Activated CD4-positive, alpha-beta T cell treated with anti-CD3 and anti-CD28 coated beads, Interleukin-2, amount 50 U/mL, for 1 hour (primary cell): ENCODE data around the gene HEXIM2.
"Not testable (repeated sequence)": the region's sequence is repeated elsewhere in the genome, so short reads cannot be mapped to it uniquely, and the experiment has no call there.

Experiments used
- DNase-seq: peaks from one replicate; pipeline ENCODE4 v3.0.0-alpha.2; 2020

The HEXIM2 gene

DNA sequence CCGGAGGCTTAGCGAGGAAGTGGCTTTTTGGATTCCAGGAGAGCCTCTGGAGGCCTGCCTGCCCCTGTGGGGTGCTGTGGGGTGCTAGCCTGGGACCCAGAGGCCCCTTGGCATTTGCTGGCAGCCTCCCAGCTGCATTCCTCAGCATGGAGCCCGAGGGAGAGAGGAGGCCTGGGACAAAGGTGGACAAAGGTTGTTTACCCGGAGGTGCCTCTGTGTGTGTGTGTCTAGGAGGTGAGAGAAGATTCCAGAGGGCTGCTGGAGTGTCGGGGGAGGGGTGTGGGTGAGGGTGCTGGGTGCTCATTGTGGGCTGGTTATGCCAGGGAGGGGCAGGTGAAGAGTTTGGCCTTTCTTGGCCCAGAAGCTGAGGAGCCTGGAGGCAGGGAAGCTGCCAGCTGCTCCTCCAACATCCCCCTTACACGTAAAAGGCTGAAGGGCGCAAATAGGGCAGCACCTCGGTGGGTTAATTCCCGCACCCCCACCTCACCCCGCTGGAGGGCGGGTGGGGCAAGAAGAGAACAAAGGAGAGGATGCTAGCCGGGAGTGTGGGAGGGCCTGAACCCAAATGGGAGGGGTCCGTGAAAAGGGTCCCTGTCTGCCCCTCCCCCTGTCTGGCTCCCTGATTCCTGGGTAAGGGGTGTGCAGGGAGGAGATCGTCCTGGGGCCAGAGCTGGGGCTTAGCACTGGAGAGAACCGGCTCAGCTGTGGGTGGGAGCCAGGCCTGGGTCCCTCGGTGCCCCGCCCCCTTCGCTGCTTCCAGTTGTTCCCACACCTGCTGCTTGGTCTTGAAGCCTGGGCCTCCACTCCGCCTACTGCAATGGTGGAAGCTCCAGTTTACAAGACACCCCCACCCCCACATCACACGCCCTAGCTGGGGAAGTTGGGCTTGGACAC lies 9.9 kb downstream of the HEXIM2 start:
- no peak for DNase-seq

- no peak for DNase-seq
These were observed 10.5 kb downstream of the HEXIM2 start for GRCh38 chr17:45172232-45172540.

DNA sequence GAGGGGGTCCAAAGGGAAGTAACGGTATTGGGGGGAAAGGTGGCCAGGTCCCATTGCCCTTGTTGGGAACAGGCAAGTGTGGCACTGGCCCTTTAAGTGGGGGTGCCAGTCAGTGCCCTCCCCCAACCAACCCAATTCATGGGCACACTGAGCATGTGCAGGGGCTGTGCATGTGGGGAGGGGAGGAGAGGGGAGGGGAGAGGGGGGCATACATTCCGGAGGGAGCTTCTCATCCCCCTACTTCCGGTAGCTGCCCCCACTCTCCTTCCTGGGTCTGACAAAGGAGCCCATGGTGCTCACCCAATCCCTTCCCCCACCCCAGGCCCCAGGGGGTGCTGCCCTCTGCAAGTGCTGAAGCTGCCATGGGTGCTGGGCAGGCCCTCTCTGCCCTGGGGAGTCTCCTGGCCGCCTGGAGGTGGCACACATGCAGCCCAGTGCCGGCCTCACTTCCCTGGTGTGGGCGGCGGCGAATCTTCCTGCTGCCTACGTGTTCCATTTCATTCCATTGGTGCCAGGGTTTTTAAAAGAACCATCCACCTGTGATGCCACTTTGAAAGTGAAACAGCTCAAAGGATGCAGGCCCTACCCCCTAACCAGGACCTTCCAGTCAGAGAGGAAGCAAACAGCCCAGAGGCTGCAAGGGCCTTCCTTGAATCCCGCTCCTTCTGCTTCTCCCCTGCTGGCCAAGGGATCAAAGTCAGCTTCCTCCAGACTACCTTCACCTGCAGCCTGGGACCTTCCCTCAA lies 11.0 kb downstream of the HEXIM2 start:
- peak; percentile 34 for DNase-seq

- DNase-seq, result no peak
These were observed 14.1 kb downstream of the HEXIM2 start for GRCh38 chr17:45175759-45176115.

DNA sequence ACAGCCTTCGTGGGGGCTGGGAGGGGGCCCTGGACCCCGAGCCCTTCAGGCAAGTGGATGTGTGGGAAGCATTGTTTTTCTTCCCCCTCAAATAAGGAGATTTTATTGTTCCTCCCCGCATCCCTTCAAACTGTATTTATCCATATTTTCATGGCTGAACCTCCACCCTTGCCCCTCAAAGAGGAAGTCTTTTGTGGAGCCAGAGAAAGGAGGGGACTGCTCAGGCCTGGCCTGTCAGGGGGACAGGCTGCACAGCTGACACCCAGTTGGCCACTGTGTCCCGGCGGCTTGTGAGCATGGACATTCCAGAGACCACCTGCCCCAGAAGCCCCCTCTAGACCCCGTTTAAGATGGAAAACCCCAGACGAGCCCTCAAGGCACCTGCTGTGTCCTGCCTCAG lies 15.9 kb downstream of the HEXIM2 start:
- no peak for DNase-seq

DNA sequence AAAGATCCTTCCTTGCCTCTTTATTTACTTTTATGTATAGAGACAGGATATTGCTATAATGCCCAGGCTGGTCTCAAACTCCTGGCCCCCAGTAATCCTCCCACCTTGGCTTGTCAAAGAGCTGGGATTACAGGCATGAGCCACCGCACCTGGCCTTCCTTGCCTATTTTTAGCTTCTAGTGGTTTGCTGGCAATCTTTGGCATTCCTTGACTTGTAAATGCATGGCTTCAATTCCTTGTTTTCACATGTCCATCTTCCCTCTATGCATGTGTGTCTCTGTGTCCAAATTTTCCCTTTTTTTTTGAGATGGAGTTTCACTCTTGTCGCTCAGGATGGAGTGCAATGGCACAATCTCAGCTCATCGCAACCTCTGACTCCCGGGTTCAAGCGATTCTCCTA lies 22.5 kb downstream of the HEXIM2 start:
- DNase-seq, result no peak

DNA sequence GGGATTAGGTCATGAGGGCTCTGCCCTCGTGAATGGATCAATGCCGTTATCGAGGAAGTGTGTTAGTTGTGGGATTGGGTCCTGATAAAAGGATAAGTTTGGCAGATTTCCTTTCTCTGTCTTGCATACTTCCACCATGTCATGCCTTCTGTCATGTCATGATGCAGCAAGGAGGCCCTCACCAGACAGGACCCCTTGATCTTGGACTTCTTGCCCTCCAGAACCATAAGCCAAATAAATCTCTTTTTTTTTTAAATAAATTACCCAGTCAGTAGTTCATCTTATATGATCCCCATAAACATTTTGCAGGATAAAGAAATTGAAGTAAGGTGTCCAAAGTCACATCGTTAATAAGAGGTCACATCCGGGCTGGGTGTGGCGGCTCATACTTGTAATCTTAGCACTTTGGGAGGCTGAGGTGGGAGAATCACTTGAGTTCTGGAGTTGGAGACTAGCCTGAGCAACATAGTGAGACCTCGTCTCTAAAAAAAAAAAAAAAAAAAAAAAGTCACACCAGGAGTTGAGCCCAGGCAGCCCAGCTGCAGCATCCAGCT lies 25.2 kb downstream of the HEXIM2 start:
- no peak for DNase-seq

DNA sequence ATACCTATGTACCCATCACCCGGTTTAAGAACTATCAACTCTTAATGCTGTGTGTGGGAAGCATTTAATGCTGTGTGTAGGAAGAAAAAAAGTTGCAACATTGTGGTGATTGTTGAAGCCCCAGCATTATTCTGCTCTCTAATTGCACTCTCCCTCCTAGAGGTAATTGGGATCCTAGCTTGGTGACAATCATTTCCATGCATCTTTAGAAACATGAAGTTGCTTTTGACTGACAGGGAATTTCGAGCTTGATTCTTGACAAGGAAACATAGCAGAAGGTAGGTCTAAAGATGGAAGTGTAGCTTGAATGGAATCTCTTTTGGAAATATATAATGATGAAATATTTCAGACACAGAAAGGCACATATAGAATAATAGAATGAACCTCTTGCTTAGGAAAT lies 27.3 kb downstream of the HEXIM2 start:
- DNase-seq, result no peak

- no peak for DNase-seq
These were observed 29.0 kb downstream of the HEXIM2 start for GRCh38 chr17:45190503-45191255.

DNA sequence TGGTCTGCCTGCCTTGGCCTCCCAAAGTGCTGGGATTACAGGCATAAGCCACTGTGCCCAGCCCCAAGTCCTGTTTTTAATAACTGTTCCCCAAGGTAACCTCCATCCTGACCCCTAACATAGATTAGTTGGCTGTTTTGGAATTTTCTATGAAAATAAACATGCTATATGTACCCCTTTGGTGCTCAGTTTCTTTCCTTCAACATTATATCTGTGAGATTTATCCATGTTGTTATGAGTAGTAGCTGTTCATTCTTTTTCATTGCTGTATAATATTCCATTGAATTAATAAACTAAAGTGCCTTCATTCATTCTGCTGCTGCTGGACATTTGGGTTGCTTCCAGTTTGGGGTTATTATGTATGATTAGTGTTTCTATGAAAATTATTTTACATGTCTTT lies 33.7 kb downstream of the HEXIM2 start:
- no peak for DNase-seq

DNA sequence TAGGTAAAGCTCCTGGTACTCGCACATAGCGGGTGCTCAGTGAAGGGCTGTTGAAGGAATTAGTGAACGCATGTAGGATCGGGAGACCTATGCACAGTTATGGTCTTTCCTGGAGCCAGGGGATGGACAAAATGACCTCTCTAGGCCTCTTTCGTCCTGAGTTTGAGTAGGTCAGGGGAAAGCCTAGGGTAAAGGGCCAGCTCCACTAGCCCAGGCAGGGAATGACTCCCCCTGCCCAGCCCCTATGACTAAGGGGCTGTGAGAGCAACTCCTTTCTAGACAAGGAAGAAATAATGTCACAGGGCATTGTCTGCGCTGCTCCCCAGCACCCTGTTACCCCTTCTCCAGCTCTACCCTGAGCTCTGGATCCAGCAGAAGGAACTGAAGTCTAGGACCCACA lies 35.4 kb downstream of the HEXIM2 start:
- no peak for DNase-seq

DNA sequence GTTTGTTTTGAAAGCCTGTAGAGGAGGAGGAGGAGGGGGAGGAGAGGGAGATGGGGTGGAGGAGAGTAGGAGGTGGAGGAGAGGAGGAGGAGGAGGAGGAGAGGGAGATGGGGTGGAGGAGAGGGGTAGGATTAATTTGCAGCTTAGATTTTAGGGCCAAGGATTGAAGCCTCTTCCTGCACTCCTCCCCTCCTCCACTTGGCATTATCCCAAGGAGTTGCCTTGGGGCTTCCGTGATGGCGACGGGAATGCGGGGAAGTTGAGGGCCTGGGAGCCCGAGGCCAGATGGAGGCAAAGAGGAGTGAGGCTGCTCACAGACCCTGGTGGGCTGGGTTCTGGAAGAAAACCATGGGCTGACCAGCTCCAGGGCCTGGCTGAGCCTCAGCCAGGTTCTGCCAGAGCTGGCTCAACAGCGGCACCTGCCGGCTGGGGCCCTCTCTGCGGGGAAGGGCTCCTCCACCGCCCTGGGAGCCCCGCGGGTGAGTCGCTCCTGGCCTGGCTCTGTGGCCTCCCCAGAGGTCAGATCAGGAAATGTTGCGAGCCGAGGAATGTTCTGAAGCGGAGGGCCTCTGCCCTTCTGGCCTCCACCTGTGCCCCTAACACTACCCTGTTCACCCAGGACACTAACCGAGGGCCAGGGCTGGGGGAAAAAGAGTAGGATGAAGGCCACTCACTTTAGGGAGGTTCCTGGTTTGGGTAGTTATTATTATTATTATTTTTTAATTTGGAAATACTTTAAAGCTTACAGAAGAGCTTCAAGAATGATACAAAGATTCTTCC lies 36.1 kb downstream of the HEXIM2 start:
- peak; percentile 88 for DNase-seq

GRCh38 chr17:45200701-45201100 lies 39.0 kb downstream of the HEXIM2 start:
- no peak for DNase-seq

GRCh38 chr17:45201457-45201856 lies 39.8 kb downstream of the HEXIM2 start:
- no peak for DNase-seq

GRCh38 chr17:45201880-45202279 lies 40.2 kb downstream of the HEXIM2 start:
- DNase-seq, result not testable (repeated sequence)

GRCh38 chr17:45218895-45219661 lies 57.4 kb downstream of the HEXIM2 start:
- peak; percentile 89 for DNase-seq
